HG02798 (cell line): Measurements from ENCODE around the gene KISS1.
A peak's percentile ranks its signal among the peaks of the same experiment; 100 is the strongest.

ENCODE experiments used
- ATAC-seq: cut with Tn5 transposase; IDR thresholded peaks from one replicate; pipeline ENCODE4 v1.9.1; 2021; ENCODE audit warnings: mild to moderate bottlenecking; ENCODE audit not compliant: unreplicated experiment, poor library complexity

Gene KISS1

GRCh38 chr1:204219971-204220616 lies 23.8 kb upstream of the KISS1 start:
- ATAC-seq: no peak

GRCh38 chr1:204218552-204218951 lies 22.3 kb upstream of the KISS1 start:
- no peak for ATAC-seq

GRCh38 chr1:204217648-204218000 lies 21.3 kb upstream of the KISS1 start:
- no peak for ATAC-seq

GRCh38 chr1:204216880-204217647 lies 20.8 kb upstream of the KISS1 start:
- ATAC-seq: no peak

- no peak for ATAC-seq
Measured at GRCh38 chr1:204216236-204216635, 19.9 kb upstream of the KISS1 start.

- no peak for ATAC-seq
Measured at GRCh38 chr1:204213668-204214662, 17.7 kb upstream of the KISS1 start, which contains the start of gene GOLT1A. Gene GOLT1A, minus strand, starts transcription at chr1:204213988. Its CDS starts 82 bp downstream, at chr1:204213906.

- no peak for ATAC-seq
Measured at GRCh38 chr1:204212715-204213114, 16.4 kb upstream of the KISS1 start.

GRCh38 chr1:204211046-204211445 lies 14.8 kb upstream of the KISS1 start:
- no peak for ATAC-seq

- peak; percentile 70 for ATAC-seq
Measured at GRCh38 chr1:204207136-204207616, 10.9 kb upstream of the KISS1 start.

- no peak for ATAC-seq
Measured at GRCh38 chr1:204206121-204206520, 9.8 kb upstream of the KISS1 start.

GRCh38 chr1:204205486-204205885 lies 9.2 kb upstream of the KISS1 start:
- ATAC-seq: no peak

GRCh38 chr1:204204944-204205343 lies 8.7 kb upstream of the KISS1 start:
- no peak for ATAC-seq

GRCh38 chr1:204203206-204203767 lies 7.0 kb upstream of the KISS1 start:
- ATAC-seq: no peak

- no peak for ATAC-seq
Measured at GRCh38 chr1:204202481-204202880, 6.2 kb upstream of the KISS1 start.

- no peak for ATAC-seq
Measured at GRCh38 chr1:204201348-204202040, 5.2 kb upstream of the KISS1 start.

- ATAC-seq: no peak
Measured at GRCh38 chr1:204199579-204199978, 3.3 kb upstream of the KISS1 start.

GRCh38 chr1:204198348-204199340 lies 2.4 kb upstream of the KISS1 start:
- no peak for ATAC-seq

GRCh38 chr1:204197068-204197467 lies 777 bp upstream of the KISS1 start:
- ATAC-seq: no peak
